Measurements from ENCODE around the gene XRCC4.
"Not testable (repeated sequence)": the region's sequence is repeated elsewhere in the genome, so short reads cannot be mapped to it uniquely, and the experiment has no call there.

Gene XRCC4
- long read RNA-seq, donor 1, partial matches to known transcripts, result 0 of 7 reads
- long read RNA-seq, donor 1, other reads (novel, unspliced or antisense), result 0 of 7 reads
- long read RNA-seq, donor 2, partial matches to known transcripts, result 0 of 3 reads
- long read RNA-seq, donor 2, other reads (novel, unspliced or antisense), result 0 of 3 reads
- long read RNA-seq, donor 3, partial matches to known transcripts, result 0 of 2 reads
- long read RNA-seq, donor 3, other reads (novel, unspliced or antisense), result 0 of 2 reads
- long read RNA-seq, donor 4, partial matches to known transcripts, result 0 of 1 reads
- long read RNA-seq, donor 4, other reads (novel, unspliced or antisense), result 0 of 1 reads
- long read RNA-seq, donor 5, partial matches to known transcripts, result 0 of 4 reads
- long read RNA-seq, donor 5, other reads (novel, unspliced or antisense), result 0 of 4 reads
- long read RNA-seq, donor 6, partial matches to known transcripts, result 0 of 6 reads
- long read RNA-seq, donor 6, other reads (novel, unspliced or antisense), result 0 of 6 reads
- long read RNA-seq, donor 7, transcript XRCC4-202 (8 exons, 1,579 nt), result major isoform, 5 of 5 reads
- long read RNA-seq, donor 7, partial matches to known transcripts, result 0 of 5 reads
- long read RNA-seq, donor 7, other reads (novel, unspliced or antisense), result 0 of 5 reads
- long read RNA-seq, donor 8, partial matches to known transcripts, result 11 of 13 reads
- long read RNA-seq, donor 8, other reads (novel, unspliced or antisense), result 0 of 13 reads

DNA sequence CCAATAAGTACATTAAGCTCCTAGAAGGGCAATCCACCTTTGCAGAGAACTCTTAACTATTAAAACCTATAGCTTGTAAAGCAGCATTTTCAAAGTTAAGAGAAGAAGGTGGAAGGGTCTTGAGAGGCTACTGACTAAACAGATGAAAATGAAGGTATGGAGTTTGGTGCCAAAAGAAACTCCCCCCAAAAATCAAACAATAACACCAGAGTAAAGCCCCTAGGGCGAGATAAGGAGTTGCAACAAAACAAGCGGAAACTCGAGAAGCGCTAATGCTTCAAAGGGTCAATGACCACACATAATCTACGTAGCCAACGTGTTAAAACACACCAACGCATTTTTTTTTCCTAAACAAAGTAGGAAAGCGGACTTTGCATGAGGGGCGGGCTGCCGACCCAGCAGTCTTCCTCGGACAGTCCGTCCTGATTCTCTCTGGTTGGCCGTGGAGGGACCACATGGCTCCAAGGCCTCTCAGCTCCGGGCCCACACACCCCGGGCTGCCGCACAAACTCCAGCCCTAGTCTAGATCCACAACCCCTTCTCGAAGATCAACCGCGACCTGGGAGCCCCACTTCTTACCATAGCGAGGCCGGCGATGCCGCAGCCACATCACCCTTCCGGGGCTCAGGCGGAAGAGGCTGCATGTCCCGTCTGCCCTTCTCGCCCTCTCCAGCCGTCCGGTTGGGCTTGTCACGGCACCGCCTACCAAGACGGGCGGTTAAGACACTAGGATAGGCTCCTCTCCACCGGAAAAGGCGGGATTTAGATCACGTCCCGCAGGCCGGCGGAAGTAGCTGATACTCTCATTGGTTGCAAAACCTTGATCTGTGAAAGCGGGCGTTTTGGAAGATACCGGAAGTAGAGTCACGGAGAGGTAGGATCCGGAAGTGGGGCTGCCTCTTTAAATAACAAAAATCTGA, at the start of gene XRCC4, which contains the start of gene TMEM167A:
XRCC4 (plus strand) TSS at position 806 of the 920 bp plus-strand sequence. CDS start 27,373 bp downstream, outside the sequence.
TMEM167A (minus strand) TSS at position 653 of the 920 bp plus-strand sequence; CDS start at position 582, 71 bp downstream.
- peak; percentile 93 for DNase-seq

DNA sequence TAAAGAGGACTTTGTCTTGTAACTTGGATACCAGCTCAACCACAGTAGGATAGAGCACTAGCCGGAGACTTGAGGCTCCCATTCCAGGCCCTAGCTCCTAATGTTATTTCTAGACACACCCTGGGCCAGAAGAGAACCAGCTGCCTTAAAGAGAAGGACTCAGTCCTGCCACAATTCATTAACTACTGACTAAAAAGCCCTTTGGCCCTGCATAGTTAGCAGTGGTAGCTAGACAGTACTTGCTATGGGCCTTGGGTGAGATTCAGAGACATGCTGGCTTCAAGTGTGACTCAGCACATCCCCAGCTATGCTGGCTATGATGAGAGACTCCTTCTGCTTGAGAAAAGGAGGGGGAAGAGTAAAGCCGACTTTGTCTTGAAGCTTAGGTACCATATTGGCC, 47.4 kb upstream of the XRCC4 start:
- no peak for DNase-seq

DNA sequence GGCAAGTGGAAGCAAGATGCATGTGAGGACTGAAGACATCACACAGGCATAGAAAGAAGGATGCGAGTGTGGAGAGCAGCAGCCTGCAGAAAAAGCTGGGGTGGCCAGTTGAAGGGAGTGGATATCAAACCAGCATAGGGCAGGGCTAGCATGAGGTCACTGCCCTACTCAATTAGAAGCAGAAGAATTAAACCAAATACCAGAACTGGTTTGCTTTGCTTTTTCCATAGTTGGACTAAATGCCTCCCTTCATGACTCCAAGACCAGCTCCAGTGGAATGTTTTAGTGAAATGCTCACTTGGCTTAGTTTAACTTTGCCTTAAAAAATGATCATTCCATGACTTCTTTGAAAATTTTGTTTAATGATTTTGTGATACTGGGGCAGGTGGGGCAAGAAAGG, 46.0 kb upstream of the XRCC4 start:
- DNase-seq, result no peak

DNA sequence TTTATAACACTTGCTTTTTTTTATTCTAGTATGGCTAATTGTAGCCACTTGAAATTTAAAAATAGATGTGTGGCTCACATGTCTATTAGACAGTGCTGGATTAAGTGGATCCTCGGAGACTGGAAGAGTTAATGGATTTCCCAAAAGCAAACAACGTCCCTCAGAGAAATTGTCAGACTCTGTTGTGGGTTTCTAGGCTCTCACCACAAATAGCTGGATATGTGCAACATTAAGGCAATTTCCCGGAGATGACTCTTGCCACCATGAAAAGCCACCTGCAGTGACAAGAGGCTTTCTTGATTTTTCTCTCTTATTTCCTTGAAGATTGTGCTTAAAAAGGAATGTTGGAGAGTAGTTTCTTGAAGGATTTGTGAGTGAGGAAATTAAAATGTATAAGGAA, 43.3 kb upstream of the XRCC4 start:
- DNase-seq, result no peak

DNA sequence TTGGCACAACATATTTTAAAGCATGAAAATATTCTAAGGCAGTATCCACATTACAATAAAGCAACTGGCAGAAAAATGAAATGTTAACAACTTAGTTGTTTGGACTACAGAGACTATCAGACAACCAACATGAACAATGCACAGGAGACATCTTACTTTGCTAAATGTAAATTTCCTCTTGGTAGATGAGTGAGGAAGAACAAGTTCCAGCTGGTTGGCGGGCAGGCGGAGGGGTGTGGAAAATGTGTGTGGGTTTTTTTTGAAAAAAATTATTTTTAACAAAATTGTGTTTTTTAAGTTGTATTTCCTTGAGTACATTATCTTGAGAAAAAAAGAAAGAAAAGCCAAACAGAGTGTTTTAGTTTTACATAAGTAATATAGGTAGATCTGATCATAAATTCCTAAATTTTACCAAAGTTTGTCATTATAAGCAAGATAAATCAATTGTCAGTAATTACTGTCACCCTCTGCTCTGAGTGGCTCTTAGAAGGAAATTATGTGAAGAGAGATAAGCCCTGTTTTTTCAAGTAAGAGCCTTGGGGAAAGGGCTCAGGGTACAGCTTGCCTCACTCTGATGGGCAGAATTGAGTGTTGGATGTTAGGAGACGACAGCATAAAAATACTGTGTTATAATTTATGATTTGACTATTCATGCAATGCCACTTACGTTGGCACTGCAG, 42.7 kb upstream of the XRCC4 start:
- no peak for DNase-seq

DNA sequence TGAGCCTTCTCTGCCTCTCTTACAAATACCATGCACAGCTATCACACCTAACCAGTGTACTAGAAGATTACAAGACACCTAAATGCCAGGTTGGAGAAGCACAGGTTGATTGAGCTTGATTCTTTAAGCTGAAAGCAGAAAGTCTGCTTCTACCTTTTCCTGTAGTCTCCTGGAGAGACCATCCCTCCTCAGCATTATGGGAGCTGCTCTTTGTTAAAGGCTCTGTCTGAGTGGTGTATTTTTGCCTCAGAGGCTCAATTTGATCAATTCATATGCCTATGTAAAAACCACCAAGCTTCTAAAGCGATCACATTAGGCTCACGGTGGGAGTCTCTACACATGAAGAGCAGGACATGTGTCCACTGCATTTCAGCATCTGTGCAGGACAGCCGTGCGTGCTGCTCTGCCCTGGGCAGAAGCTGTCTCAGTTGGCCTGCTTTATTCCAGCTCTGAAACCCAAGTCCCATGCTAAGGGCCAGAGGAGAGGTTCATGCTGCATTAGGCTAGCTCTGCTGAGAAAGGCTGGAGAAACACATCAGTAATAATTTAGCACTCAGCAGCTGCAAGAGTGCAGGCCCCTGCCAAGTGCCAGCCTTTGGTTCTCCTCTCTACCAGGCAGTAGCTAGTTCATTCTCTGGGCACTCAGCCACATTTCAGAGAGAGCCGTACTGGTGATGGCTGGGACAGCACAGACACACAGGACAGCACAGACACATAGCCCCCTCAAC, 41.8 kb upstream of the XRCC4 start:
- DNase-seq, result no peak

DNA sequence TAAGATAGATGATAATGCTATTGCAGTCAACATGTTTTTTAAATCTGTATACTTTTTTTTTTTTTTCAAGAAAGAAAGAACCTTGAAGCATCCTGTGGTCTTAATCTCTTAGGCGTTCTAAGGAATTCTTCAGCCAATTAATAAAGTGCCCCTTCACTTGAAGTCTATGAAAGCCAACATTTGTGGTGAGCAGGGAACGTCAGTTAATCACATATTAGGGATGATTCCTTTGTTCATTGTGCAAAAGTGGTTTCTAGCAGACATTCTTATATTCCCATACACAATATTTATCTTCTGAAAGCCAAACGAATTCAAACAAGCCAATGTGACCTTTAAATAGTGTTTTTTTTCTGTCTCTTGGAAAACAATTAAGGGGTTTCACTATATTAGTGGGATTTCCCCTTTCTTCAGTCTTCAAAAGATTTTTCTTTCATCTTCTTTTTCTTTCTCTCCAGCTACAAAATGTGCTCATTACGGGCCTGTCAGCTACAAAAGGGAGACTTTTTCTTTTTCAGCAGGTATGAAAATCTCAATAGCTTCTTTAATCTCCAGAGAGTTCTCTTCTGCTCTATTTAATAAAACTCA, 40.3 kb upstream of the XRCC4 start:
- no peak for DNase-seq

DNA sequence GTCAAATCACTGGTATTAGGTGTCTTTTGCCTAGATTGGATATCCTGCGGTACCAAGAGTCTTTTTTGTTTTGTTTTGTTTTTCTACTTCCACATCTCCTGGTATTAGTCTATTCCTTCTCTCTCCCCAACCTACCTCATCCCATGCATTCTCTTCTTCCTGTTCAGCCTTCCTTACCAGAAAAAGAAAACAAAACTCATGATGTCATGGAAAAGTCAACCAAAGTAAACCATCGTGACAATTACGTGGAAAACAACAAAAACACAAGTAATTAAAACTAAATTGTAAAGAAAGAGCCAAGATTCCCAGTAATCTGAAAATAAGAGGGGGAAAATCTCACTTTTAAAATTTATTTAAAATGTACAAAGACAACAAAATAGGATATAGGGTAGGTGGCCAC, 38.4 kb upstream of the XRCC4 start:
- no peak for DNase-seq

DNA sequence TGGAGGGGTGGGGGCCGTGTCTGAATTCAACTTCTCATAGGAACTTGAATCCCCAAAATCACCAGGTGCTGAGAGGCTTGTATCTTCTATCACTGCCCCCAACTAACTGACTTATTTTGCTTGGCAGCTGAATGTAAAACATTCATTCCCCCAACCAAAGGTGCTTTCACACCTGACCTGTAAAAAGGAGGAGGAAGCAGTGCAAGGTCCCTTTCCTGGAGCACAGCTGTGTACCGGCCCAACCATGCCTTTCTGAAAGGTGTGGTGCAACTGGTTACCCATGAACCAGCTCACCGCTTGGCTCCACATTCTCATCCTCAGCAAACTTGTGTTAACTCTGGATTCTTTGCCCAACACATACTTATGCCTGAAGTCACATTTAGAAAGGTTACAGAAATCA, 34.8 kb upstream of the XRCC4 start:
- DNase-seq, result no peak

DNA sequence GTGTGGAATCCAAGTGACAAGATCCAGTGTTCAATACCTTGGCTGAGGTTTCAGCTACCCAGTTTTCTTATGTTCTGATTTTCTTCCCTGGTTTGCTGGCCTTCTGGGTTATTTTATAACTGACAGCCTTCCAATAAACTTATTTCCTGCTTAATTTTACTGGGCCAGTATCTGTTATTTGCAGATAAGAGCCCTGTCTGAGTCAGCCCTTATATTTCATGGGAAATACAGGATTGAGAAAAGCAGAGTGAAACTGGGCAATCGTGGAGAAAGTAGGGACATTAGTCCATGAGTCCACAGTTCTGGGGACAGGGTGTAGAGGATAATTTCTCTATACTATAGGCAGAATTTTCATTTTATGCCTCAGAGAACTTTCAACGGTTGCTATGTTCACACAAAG, 32.4 kb upstream of the XRCC4 start:
- no peak for DNase-seq

DNA sequence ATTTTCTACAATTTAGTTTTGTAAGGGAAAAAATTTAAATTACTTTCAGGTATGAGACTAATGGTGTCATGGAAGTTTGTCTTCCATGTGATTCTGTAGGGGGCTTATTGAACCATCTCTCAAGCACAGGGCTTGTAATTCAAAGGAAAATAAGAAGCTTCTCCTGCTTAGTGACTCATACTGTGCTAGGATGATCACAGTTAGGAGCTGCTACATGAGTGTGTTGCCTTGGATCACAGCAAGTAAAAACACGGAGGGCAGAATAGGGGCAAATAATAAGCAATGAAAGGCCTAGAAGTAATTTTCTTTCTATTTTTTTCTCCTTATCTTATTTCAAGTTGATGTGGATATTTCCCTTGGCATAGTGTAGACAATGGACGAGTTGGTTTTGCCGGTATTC, 29.1 kb upstream of the XRCC4 start:
- DNase-seq, result no peak

DNA sequence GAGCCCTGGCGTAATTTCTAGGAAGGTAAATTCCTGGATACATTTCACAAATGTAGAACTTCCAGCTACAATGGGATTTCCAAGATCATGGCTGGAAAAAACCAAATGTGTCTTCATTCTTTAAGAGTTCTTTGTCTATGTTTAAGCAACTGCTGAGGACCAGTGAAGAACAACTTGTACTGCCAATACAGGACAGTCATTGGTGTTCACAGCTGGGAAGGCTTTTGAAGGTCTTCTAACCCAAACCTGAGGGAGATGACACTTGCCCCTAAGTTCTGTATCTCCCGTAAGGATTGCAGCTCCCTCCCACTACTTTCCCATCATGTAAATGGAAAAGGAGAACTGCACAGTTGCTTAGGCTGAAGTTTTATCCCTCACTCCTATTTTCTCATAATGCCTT, 28.5 kb upstream of the XRCC4 start:
- DNase-seq, result no peak

DNA sequence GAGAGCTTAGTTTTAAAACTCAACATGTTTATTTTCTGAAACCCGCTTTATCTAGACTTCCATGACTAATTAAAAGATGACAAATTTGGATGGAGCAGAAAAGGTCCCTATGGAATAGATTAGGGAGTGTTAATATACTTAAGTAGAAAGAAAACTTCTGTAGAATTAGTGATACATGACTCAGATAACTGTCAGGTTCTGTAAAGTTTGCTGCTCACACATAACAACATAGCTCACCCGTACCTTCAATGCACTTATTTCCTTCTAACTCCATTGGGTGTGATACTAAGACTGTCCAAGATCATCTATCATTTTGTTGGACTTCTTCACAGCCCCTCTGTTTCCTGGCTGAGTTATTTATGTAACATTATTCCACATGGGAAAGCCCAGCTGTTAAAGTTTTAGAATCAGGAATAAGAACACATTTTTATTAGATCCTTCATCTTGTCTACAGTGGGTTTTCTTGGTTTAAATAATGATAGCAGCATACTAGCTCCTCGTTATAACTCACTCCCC, 27.9 kb upstream of the XRCC4 start:
- no peak for DNase-seq

DNA sequence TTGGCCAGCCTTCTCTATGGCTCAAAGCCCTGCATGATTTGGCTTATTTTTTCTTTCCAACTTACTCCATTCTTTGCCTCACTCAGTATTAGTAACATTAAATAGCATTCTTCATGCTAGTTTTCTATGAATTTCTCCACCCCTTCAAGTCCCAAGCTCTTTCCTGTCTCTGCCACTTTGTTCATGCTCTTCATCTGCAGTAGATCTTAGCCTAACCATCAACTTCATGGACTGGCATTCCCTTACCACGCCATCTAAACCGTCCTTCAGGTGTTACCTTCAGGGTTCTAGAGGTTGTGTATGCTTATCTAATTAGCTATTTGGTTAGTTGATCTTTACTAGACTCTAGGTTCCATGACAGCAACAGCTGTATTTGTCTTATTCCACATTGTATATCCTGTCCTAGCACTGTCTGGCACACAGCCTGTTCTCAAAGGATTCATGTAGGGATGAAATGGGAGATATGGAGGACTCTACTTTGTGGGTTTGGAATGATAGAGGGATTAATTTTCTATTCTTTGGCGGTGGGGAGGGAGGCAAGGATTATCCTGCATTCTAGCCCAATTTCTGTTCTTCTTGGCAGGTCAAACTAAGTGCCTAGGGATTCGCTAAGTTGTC, 26.5 kb upstream of the XRCC4 start:
- DNase-seq, result no peak

DNA sequence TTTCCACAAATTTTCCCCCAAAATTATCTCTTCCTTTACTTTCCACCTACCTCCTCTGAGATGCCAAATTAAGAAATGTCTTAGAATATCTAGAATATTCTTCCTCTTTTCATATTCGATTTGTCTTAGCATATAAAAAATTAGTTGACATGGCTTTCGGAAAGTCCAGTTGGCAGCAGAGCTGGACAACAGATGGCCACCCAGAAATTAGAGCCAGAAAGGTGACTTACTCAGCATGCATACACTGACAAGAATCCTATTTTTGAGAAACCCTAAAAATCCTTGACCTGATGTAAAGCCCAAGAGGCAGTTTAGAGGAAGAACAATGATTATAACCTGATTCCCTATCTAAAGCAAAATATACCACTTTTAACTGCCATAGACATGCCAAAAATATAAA, 22.2 kb upstream of the XRCC4 start:
- no peak for DNase-seq

DNA sequence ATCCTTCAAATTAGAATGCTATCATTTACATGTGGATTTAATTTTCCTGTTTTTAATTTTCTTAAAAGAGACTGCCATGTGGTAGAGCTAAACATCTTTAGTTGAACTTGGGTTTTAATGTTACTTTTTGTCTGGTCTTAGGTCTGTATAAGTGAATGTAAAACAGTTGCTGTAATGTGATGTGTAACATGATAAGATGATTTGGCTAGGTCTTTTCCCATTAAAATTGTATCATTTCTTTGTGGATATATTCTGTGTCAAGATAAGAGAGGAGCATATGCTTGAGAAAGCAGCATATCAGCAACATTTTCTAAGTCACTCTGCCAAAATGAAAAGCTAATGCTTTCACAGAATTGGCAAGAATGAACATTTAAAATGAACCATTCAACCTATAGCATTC, 18.6 kb upstream of the XRCC4 start:
- DNase-seq, result no peak

DNA sequence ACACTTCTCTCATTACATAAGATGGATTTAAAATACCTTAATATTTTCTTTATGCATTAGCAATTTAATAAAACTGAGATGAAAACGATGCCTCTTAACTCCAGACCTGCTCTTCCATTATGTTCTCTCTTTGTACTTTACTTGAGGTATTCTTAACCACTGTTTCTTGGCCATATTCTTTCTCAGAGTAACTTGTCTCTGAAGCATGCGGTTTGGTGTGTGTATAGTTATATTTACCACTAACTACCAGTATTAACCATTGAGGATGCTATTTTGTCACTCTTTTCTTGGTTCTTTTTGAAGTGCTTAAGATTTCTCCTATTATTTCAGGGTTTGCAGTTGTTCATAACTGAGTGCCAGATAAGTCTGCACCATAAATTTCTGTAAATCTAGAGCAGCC, 18.0 kb upstream of the XRCC4 start:
- DNase-seq, result no peak

DNA sequence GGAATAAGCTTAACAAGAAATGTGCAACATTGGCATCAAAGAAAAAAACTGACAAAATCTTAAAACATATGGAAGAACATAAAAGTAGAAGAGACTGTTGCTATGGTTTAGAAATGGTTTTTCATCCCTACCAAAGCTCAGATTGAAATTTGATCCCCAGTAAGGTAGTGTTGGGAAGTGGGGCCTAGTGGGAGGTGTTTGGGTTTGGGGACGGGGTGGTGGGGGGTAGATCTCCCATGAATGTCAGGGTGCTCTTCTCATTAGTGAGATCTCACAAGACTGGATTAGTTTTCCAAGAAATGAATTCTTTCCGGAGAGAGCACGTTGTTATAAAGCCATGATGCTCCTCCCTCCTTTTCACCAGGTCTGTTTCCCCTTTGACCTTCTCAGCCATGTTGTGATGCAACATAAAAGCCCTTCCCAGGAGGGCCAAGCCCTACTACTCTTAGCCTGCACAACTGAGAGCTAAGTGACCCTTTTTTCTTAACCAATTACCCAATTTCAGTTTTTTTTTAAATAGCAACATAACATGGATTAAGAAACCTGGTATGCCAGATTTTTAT, 10.7 kb upstream of the XRCC4 start:
- no peak for DNase-seq

DNA sequence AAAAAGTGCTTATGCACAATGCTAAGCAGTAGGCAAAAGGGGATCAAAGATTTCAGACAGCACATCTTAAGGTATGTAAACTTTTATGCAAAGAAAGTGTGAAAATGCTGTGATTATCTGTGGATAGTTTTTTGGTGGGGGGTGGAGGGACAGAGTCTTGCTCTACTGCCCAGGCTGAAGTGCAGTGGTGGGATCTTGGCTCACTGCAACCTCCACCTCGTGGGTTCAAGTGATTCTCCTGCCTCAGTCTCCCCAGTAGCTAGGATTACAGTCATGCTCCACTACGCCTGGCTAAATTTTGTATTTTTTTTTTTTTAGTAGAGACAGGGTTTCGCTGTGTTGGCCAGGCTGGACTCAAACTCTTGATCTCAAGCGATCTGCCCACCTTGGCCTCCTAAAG, 10.0 kb upstream of the XRCC4 start:
- not testable (repeated sequence) for DNase-seq
